ENCODE measurements around the gene CLEC16A. TPM values are rescaled to one million over a fixed set of nuclear protein-coding genes. Genes with fewer than 3 reads are reported as not detected.

CLEC16A gene
- total RNA-seq, 1 donor from 2014 or later = 19.8 TPM

- Histone ChIP-seq H3K4me3 (ENCODE audit: low read depth, low read length) (no peak overlapping the region), H3K36me3 (ENCODE audit: control insufficient read depth, insufficient read depth, low read length) (no peaks in the 10 kb centered on the region), H3K27me3 (ENCODE audit: control insufficient read depth, insufficient read depth, low read length) (no peaks in the 10 kb centered on the region)
- TF ChIP-seq, protein P1, sequence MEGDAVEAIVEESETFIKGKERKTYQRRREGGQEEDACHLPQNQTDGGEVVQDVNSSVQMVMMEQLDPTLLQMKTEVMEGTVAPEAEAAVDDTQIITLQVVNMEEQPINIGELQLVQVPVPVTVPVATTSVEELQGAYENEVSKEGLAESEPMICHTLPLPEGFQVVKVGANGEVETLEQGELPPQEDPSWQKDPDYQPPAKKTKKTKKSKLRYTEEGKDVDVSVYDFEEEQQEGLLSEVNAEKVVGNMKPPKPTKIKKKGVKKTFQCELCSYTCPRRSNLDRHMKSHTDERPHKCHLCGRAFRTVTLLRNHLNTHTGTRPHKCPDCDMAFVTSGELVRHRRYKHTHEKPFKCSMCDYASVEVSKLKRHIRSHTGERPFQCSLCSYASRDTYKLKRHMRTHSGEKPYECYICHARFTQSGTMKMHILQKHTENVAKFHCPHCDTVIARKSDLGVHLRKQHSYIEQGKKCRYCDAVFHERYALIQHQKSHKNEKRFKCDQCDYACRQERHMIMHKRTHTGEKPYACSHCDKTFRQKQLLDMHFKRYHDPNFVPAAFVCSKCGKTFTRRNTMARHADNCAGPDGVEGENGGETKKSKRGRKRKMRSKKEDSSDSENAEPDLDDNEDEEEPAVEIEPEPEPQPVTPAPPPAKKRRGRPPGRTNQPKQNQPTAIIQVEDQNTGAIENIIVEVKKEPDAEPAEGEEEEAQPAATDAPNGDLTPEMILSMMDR (IDR thresholded peaks at IDR 0.05; ENCODE audit: insufficient read depth, low read length, poor library complexity, severe bottlenecking) = no peak
- DNase-seq (ENCODE audit: low read depth) = no peak
Measured at GRCh38 chr16:11138022-11138768, 193.8 kb downstream of the CLEC16A start.

GRCh38 chr16:11138769-11139325 lies 194.5 kb downstream of the CLEC16A start:
- no peaks in the 10 kb centered on the region for H3K27me3 ChIP-seq (ENCODE audit: control insufficient read depth, insufficient read depth, low read length)
- no peak overlapping the region for H3K4me3 ChIP-seq (ENCODE audit: low read depth, low read length)
- DNase-seq (ENCODE audit: low read depth) = no peak
- TF ChIP-seq, protein P1 (IDR thresholded peaks at IDR 0.05; ENCODE audit: insufficient read depth, low read length, poor library complexity, severe bottlenecking) = no peak
- H3K36me3 ChIP-seq (ENCODE audit: control insufficient read depth, insufficient read depth, low read length) = no peaks in the 10 kb centered on the region

- no peaks in the 10 kb centered on the region for H3K27me3 ChIP-seq (ENCODE audit: control insufficient read depth, insufficient read depth, low read length)
- DNase-seq (ENCODE audit: low read depth) = no peak
Measured at GRCh38 chr16:11139326-11140097, 195.1 kb downstream of the CLEC16A start.

DNA sequence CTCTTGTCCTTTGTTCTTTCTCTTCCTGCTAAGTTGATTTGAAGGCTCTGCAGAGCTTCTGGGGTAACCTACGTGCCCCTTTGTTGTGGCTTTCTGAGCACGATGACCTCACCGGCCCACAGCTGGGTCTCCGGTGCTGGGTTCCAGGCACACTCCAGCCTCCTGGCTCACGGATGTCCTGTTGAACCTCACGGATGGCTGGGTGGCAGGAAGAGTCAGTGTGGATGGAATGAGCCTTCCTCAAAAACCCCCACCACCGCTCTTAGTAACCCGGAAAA lies 195.7 kb downstream of the CLEC16A start:
- TF ChIP-seq, protein P1 (IDR thresholded peaks at IDR 0.05; ENCODE audit: insufficient read depth, low read length, poor library complexity, severe bottlenecking) = no peak
- no peaks in the 10 kb centered on the region for H3K36me3 ChIP-seq (ENCODE audit: control insufficient read depth, insufficient read depth, low read length)
- DNase-seq (ENCODE audit: low read depth) = no peak

More at GRCh38 chr16:11139326-11140097, 195.1 kb downstream of the CLEC16A start:
- TF ChIP-seq, protein P1 (IDR thresholded peaks at IDR 0.05; ENCODE audit: insufficient read depth, low read length, poor library complexity, severe bottlenecking) = no peak
- H3K36me3 ChIP-seq (ENCODE audit: control insufficient read depth, insufficient read depth, low read length) = no peaks in the 10 kb centered on the region
- no peak overlapping the region for H3K4me3 ChIP-seq (ENCODE audit: low read depth, low read length)

DNA sequence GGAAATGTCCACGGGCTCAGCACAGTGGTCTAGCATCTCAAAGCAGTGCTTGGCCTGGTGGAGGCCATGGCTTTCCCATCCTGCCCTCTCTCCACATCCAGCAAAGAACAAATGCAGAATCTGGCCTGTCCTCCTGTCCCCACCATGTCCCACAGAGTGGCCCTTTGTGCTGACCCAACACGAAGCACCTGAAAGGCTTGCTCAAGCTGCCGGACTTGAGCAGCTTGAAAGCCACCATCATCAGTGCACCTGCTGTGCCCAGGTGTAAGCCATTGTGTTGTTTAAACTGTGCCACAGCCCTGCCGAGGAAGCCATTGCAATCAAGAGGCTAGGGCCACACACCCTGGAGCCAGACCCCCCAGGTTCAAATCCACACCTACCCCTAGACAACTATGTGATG lies 196.1 kb downstream of the CLEC16A start:
- TF ChIP-seq, protein P1 (IDR thresholded peaks at IDR 0.05; ENCODE audit: insufficient read depth, low read length, poor library complexity, severe bottlenecking) = no peak
- DNase-seq (ENCODE audit: low read depth) = no peak
- Histone ChIP-seq H3K36me3 (ENCODE audit: control insufficient read depth, insufficient read depth, low read length) (no peaks in the 10 kb centered on the region), H3K4me3 (ENCODE audit: low read depth, low read length) (no peak overlapping the region), H3K27me3 (ENCODE audit: control insufficient read depth, insufficient read depth, low read length) (no peaks in the 10 kb centered on the region)

More for the DNA sequence above, 195.7 kb downstream of the CLEC16A start:
- no peaks in the 10 kb centered on the region for H3K27me3 ChIP-seq (ENCODE audit: control insufficient read depth, insufficient read depth, low read length)
- H3K4me3 ChIP-seq (ENCODE audit: low read depth, low read length) = no peak overlapping the region
